ENCODE results near the gene CAMTA2. TPM values are rescaled to one million over a fixed set of nuclear protein-coding genes. Genes with fewer than 3 reads are reported as not detected.

CAMTA2 gene
- total RNA-seq, 2 experiments from 2014 or later, result 107 to 108 TPM

Other genes with a start within 250 kb of the CAMTA2 start
- gene ZMYND15, start 247.8 kb downstream of the CAMTA2 start, total RNA-seq, result not detected
- gene CXCL16, start 247.7 kb downstream of the CAMTA2 start, total RNA-seq, result 1 to 10 TPM; 2.0 to 3.3 TPM
- gene TM4SF5, start 215.8 kb downstream of the CAMTA2 start, total RNA-seq, result not detected
- not detected for gene VMO1, start 201.3 kb downstream of the CAMTA2 start, total RNA-seq
- not detected for gene GLTPD2, start 198.7 kb downstream of the CAMTA2 start, total RNA-seq
- gene PSMB6, start 191.5 kb downstream of the CAMTA2 start, total RNA-seq, result 100 to 1,000 TPM; 146 to 154 TPM
- gene PLD2, start 180.5 kb downstream of the CAMTA2 start, total RNA-seq, result 1 to 10 TPM; 4.2 to 5.4 TPM
- gene MINK1, start 154.3 kb downstream of the CAMTA2 start, total RNA-seq, result 10 to 100 TPM; 34.7 to 37.7 TPM
- 1 to 10 TPM; 2.2 to 2.3 TPM for gene C17orf107, start 88.1 kb downstream of the CAMTA2 start, total RNA-seq
- gene CHRNE, start 84.6 kb downstream of the CAMTA2 start, total RNA-seq, result under 1 TPM; 0.42 to 0.47 TPM
- gene GP1BA, start 55.4 kb downstream of the CAMTA2 start, total RNA-seq, result not detected
- 10 to 100 TPM; 80.9 to 89.3 TPM for gene SLC25A11, start 47.6 kb downstream of the CAMTA2 start, total RNA-seq
- gene RNF167, start 47.4 kb downstream of the CAMTA2 start, total RNA-seq, result 100 to 1,000 TPM; 165 to 166 TPM
- gene PFN1, start 39.1 kb downstream of the CAMTA2 start, total RNA-seq, result 1,000 to 10,000 TPM; 1,791 to 1,802 TPM
- gene ENO3, start 36.6 kb downstream of the CAMTA2 start, total RNA-seq, result 10 to 100 TPM; 27.8 to 30.7 TPM
- gene SPAG7, start 19.9 kb downstream of the CAMTA2 start, total RNA-seq, result 10 to 100 TPM; 62.2 to 63.6 TPM
- under 1 TPM; 0.29 to 0.36 TPM for gene INCA1, start 9.8 kb upstream of the CAMTA2 start, total RNA-seq
- 10 to 100 TPM; 49.9 to 51.1 TPM for gene KIF1C, start 10.3 kb upstream of the CAMTA2 start, total RNA-seq
- gene SLC52A1, start 47.8 kb upstream of the CAMTA2 start, total RNA-seq, result not detected
- 1 to 10 TPM; 2.3 to 2.4 TPM for gene ZFP3, start 90.8 kb upstream of the CAMTA2 start, total RNA-seq
- 10 to 100 TPM; 24.0 to 27.5 TPM for gene ZNF232, start 124.2 kb upstream of the CAMTA2 start, total RNA-seq
- gene USP6, start 128.4 kb upstream of the CAMTA2 start, total RNA-seq, result under 1 TPM; 0.04 to 0.10 TPM
- 1 to 10 TPM; 6.8 to 7.7 TPM for gene ZNF594, start 204.2 kb upstream of the CAMTA2 start, total RNA-seq
- gene SCIMP, start 247.2 kb upstream of the CAMTA2 start, total RNA-seq, result not detected